DND-41 (cell line): Measurements from ENCODE around the gene AKAP9.

Experiments
- ATAC-seq: fragments of 200-7000 bp; cut with Tn5 transposase; 3 replicates; pipeline ENCODE4 v1.9.1; 2021; ENCODE audit warnings: low read depth; ENCODE audit not compliant: insufficient read depth
- DNase-seq: peaks from one replicate; pipeline ENCODE4 v3.0.0-alpha.2; 2020
- H2AFZ ChIP-seq: 2 replicates; pipeline ENCODE4 v1.6.0; 2012; ENCODE audit warnings: low read depth, low read length
- H3K27ac ChIP-seq: 2 replicates; pipeline ENCODE4 v1.5.1; 2012; ENCODE audit warnings: low read length, inconsistent platforms
- H3K27me3 ChIP-seq: fragments of 200-600 bp; sonication (generic); 2 replicates; pipeline ENCODE4 v1.6.0; 2012; ENCODE audit warnings: low read length, mild to moderate bottlenecking, inconsistent platforms; ENCODE audit not compliant: insufficient read depth, poor library complexity
- H3K36me3 ChIP-seq: 2 replicates; pipeline ENCODE4 v1.5.1; 2012; ENCODE audit warnings: low read length, inconsistent platforms; ENCODE audit not compliant: insufficient read depth
- H3K4me1 ChIP-seq: 2 replicates; pipeline ENCODE4 v1.5.1; 2012; ENCODE audit warnings: mild to moderate bottlenecking, low read length; ENCODE audit not compliant: insufficient read depth
- H3K4me2 ChIP-seq: 2 replicates; pipeline ENCODE4 v1.6.0; 2012; ENCODE audit warnings: mild to moderate bottlenecking, moderate library complexity, low read length, inconsistent platforms; ENCODE audit not compliant: insufficient read depth
- H3K4me3 ChIP-seq, 2 experiments: fragments of 200-600 bp in 1 of 2; shearing (Covaris generic) in 1 of 2; 2 replicates each; pipeline ENCODE4 v1.5.1; 2012 to 2016; ENCODE audit warnings: inconsistent platforms in 2 of 2, low read length in 2 of 2, mild to moderate bottlenecking in 2 of 2, low read depth in 1 of 2, moderate library complexity in 1 of 2
- H3K79me2 ChIP-seq: 2 replicates; pipeline ENCODE4 v1.6.0; 2012; ENCODE audit warnings: low read length, inconsistent platforms; ENCODE audit not compliant: insufficient read depth
- H3K9ac ChIP-seq: 2 replicates; pipeline ENCODE4 v1.6.0; 2012; ENCODE audit warnings: low read depth, mild to moderate bottlenecking, inconsistent platforms, low read length, moderate library complexity
- H3K9me3 ChIP-seq: 2 replicates; pipeline ENCODE4 v1.5.1; 2012; ENCODE audit warnings: low read length, moderate library complexity, mild to moderate bottlenecking, inconsistent platforms; ENCODE audit not compliant: insufficient read depth, severe bottlenecking
- H4K20me1 ChIP-seq: 2 replicates; pipeline ENCODE4 v1.6.0; 2012; ENCODE audit warnings: low read length; ENCODE audit not compliant: insufficient read depth
- EZH2 ChIP-seq: IDR thresholded peaks from 3 replicates; pipeline ENCODE4 v1.6.1; 2012; ENCODE audit warnings: borderline replicate concordance, low read depth, mild to moderate bottlenecking, moderate library complexity, low read length, inconsistent platforms; ENCODE audit not compliant: severe bottlenecking
- TF ChIP-seq, protein P1 (sequence below): IDR thresholded peaks from 2 replicates; pipeline ENCODE4 v1.5.1; 2012; ENCODE audit warnings: borderline replicate concordance, low read length, moderate library complexity, mild to moderate bottlenecking; ENCODE audit not compliant: poor library complexity, severe bottlenecking; ENCODE audit errors: extremely low read depth

Gene AKAP9

DNA sequence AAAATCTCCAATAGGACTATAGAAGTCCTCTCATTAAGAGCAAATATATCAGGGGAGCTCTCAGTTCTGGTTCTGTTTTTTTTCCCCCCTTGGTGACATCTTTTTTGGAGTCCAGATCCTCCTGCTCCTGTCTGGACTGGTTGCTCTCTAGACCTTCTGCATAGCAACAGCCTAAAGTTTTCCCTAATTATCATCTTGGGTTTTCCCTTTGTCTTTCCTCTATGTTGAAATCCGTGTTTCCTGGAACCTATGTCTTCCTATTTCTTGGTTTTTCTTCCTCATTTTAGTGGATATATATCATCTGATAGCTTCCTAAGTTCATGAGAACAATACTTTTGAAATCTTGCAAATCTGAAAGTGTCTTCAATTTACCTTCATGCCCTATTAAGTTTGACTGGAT is 30.5 kb upstream of the AKAP9 start:
- Histone ChIP-seq H3K9me3 (no peaks in the 10 kb centered on the region), H3K27ac (no peak overlapping the region), H3K4me2 (no peak overlapping the region), H3K9ac (no peak overlapping the region), H3K79me2 (no peaks in the 10 kb centered on the region), H4K20me1 (no peaks in the 10 kb centered on the region), H3K36me3 (no peaks in the 10 kb centered on the region), H3K27me3 (no peaks in the 10 kb centered on the region), H3K4me1 (no peaks in the 10 kb centered on the region), H2AFZ (no peak overlapping the region), H3K4me3 (no peak overlapping the region)
- ATAC-seq (no peak), DNase-seq (no peak)
- TF ChIP-seq, protein P1, sequence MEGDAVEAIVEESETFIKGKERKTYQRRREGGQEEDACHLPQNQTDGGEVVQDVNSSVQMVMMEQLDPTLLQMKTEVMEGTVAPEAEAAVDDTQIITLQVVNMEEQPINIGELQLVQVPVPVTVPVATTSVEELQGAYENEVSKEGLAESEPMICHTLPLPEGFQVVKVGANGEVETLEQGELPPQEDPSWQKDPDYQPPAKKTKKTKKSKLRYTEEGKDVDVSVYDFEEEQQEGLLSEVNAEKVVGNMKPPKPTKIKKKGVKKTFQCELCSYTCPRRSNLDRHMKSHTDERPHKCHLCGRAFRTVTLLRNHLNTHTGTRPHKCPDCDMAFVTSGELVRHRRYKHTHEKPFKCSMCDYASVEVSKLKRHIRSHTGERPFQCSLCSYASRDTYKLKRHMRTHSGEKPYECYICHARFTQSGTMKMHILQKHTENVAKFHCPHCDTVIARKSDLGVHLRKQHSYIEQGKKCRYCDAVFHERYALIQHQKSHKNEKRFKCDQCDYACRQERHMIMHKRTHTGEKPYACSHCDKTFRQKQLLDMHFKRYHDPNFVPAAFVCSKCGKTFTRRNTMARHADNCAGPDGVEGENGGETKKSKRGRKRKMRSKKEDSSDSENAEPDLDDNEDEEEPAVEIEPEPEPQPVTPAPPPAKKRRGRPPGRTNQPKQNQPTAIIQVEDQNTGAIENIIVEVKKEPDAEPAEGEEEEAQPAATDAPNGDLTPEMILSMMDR: no peak
- TF ChIP-seq EZH2: no peak

DNA sequence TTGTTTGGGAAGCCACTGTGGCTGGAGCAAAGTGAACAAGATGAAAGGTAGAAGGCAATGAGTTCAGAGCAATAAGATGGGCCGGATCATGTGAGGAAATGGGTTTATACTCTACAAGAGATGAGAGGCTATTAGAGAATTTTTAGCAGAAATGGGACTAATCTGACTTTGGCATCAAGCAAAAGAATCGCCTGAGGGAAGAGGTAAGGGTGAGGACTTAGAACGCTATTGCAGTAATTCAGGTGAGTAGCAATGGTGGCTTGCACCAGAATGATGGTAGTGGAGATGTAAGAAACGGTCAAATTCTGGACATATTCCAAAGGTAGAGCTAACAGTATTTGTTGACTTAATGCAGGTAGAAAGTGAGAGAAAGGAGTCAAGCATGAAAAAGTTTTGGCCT is 29.5 kb upstream of the AKAP9 start:
- DNase-seq (no peak), ATAC-seq (no peak)
- no peak overlapping the region for H3K27ac ChIP-seq
- no peaks in the 10 kb centered on the region for H3K4me1 ChIP-seq
- no peak overlapping the region for H3K4me2 ChIP-seq
- TF ChIP-seq EZH2: no peak
- TF ChIP-seq, protein P1: no peak
- no peaks in the 10 kb centered on the region for H3K27me3 ChIP-seq
- H3K9ac ChIP-seq: no peak overlapping the region
- H3K4me3 ChIP-seq: no peak overlapping the region
- H3K36me3 ChIP-seq: no peaks in the 10 kb centered on the region
- H3K9me3 ChIP-seq: no peaks in the 10 kb centered on the region
- no peak overlapping the region for H2AFZ ChIP-seq
- no peaks in the 10 kb centered on the region for H4K20me1 ChIP-seq
- H3K79me2 ChIP-seq: no peaks in the 10 kb centered on the region

DNA sequence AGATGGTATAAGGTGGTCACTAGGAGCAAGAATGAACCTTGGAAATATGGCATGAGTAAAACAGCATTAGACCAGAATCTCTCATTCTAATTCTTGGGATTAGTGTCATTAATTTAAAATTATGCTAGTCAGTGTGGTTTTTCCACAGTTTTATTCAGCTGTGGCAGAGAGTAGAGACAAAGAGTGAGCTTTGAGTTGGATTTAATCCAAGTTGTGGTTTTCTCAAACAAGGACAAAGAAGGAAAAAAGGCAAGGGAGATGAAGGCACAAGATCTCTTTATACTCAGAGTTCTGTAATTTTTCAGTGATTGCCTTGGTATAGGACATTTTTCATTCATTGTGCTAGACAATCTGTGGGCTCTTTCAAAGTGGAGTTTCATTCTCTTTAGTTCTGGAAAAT is 28.2 kb upstream of the AKAP9 start:
- TF ChIP-seq EZH2: no peak
- TF ChIP-seq, protein P1: no peak
- H3K4me2 ChIP-seq: no peak overlapping the region

DNA sequence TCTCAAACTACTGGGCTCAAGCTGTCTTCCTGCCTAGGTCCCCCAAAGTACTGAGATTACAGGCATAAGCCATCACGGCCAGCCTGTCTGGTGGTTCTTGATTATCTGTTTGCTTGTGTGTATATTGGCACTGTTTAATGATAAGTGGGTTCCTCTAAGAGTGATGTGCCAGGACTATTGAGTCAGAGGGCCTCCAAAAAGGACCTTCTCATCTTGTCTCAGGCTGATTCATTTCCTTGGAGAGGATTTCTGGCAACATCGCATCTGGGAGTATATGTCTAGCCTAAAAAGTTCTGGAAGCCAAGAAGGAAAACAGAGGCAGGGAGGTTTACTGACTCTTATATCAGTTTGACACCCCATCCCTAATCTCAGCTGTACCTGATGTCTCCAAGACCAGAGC is 27.1 kb upstream of the AKAP9 start:
- Histone ChIP-seq H3K4me1 (no peaks in the 10 kb centered on the region), H3K27me3 (no peaks in the 10 kb centered on the region), H4K20me1 (no peaks in the 10 kb centered on the region), H3K4me3 (no peak overlapping the region), H2AFZ (no peak overlapping the region), H3K9ac (no peak overlapping the region), H3K27ac (no peak overlapping the region), H3K79me2 (no peaks in the 10 kb centered on the region), H3K4me2 (no peak overlapping the region), H3K36me3 (no peaks in the 10 kb centered on the region), H3K9me3 (no peaks in the 10 kb centered on the region)
- no peak for TF ChIP-seq EZH2
- TF ChIP-seq, protein P1: no peak
- ATAC-seq (no peak), DNase-seq (no peak)

More for the DNA sequence above, 28.2 kb upstream of the AKAP9 start:
- H3K4me3 ChIP-seq: no peak overlapping the region
- no peak overlapping the region for H3K9ac ChIP-seq
- DNase-seq (no peak), ATAC-seq (no peak)
- no peaks in the 10 kb centered on the region for H3K4me1 ChIP-seq
- no peaks in the 10 kb centered on the region for H4K20me1 ChIP-seq
- H3K9me3 ChIP-seq: no peaks in the 10 kb centered on the region
- no peaks in the 10 kb centered on the region for H3K36me3 ChIP-seq
- no peak overlapping the region for H3K27ac ChIP-seq
- H2AFZ ChIP-seq: no peak overlapping the region
- no peaks in the 10 kb centered on the region for H3K27me3 ChIP-seq
- H3K79me2 ChIP-seq: no peaks in the 10 kb centered on the region
